ENCODE measurements around the gene OSBPL2. TPM values are rescaled to one million over a fixed set of nuclear protein-coding genes. Genes with fewer than 3 reads are reported as not detected.

OSBPL2 gene
- total RNA-seq, 1 donor from 2014 or later: 45.0 TPM

GRCh38 chr20:62326959-62327725, 88.8 kb downstream of the OSBPL2 start:
- DNase-seq: no peak

GRCh38 chr20:62327726-62328495, 89.6 kb downstream of the OSBPL2 start:
- DNase-seq: no peak

GRCh38 chr20:62328684-62329388, 90.5 kb downstream of the OSBPL2 start:
- DNase-seq: no peak

GRCh38 chr20:62329389-62330377, 91.4 kb downstream of the OSBPL2 start:
- no peak for DNase-seq

GRCh38 chr20:62330576-62331317, 92.4 kb downstream of the OSBPL2 start:
- DNase-seq: no peak

GRCh38 chr20:62331347-62331746, 93.0 kb downstream of the OSBPL2 start:
- DNase-seq: no peak

GRCh38 chr20:62332421-62332820, 94.1 kb downstream of the OSBPL2 start:
- DNase-seq: no peak

GRCh38 chr20:62332989-62333819, 94.9 kb downstream of the OSBPL2 start:
- no peak for DNase-seq

- DNase-seq: no peak
Measured at GRCh38 chr20:62333820-62334595, 95.7 kb downstream of the OSBPL2 start.

GRCh38 chr20:62334881-62335280, 96.6 kb downstream of the OSBPL2 start:
- DNase-seq: no peak

GRCh38 chr20:62335532-62335931, 97.2 kb downstream of the OSBPL2 start:
- no peak for DNase-seq

- DNase-seq: no peak
Measured at GRCh38 chr20:62336329-62336728, 98.0 kb downstream of the OSBPL2 start.

GRCh38 chr20:62336775-62337557, 98.6 kb downstream of the OSBPL2 start:
- no peak for DNase-seq

GRCh38 chr20:62337558-62338293, 99.4 kb downstream of the OSBPL2 start:
- DNase-seq: no peak

GRCh38 chr20:62338294-62338620, 99.9 kb downstream of the OSBPL2 start:
- no peak for DNase-seq

GRCh38 chr20:62339647-62340062, 101.3 kb downstream of the OSBPL2 start:
- DNase-seq: no peak

- DNase-seq: no peak
Measured at GRCh38 chr20:62342910-62343309, 104.6 kb downstream of the OSBPL2 start.

GRCh38 chr20:62344092-62344491, 105.8 kb downstream of the OSBPL2 start:
- DNase-seq: no peak
